Fibroblast of pulmonary artery (primary cell): ENCODE data around the gene RTP2.
A peak's percentile ranks its signal among the peaks of the same experiment; 100 is the strongest.

Experiments used
- DNase-seq: peaks from one replicate; pipeline ENCODE4 v3.0.0-alpha.2; 2010; ENCODE audit warnings: low read depth
- H3K4me3 ChIP-seq: replicated peaks from 2 replicates; pipeline ENCODE4 v1.5.1; 2011; ENCODE audit warnings: low read depth, mild to moderate bottlenecking, control low read depth, low read length, moderate library complexity
- CTCF ChIP-seq: IDR thresholded peaks from 2 replicates; pipeline ENCODE4 v1.5.1; 2011; ENCODE audit warnings: mild to moderate bottlenecking, control low read depth, low read length, inconsistent platforms; ENCODE audit errors: missing control alignments

RTP2 gene

GRCh38 chr3:187695449-187695848, 6.9 kb downstream of the RTP2 start:
- no peak for TF ChIP-seq CTCF

GRCh38 chr3:187694801-187695200, 7.6 kb downstream of the RTP2 start:
- no peak overlapping the region for H3K4me3 ChIP-seq
- peak; percentile 8 for DNase-seq
- TF ChIP-seq CTCF: no peak

More at GRCh38 chr3:187695449-187695848, 6.9 kb downstream of the RTP2 start:
- no peak overlapping the region for H3K4me3 ChIP-seq
- DNase-seq: no peak

GRCh38 chr3:187693431-187693830, 8.9 kb downstream of the RTP2 start:
- no peak for TF ChIP-seq CTCF
- DNase-seq: no peak

GRCh38 chr3:187689984-187690383, 12.4 kb downstream of the RTP2 start:
- TF ChIP-seq CTCF: no peak
- peak; percentile 33 for DNase-seq
- no peak overlapping the region for H3K4me3 ChIP-seq

More at GRCh38 chr3:187693431-187693830, 8.9 kb downstream of the RTP2 start:
- H3K4me3 ChIP-seq: no peak overlapping the region

- TF ChIP-seq CTCF: no peak
- DNase-seq: no peak
- no peak overlapping the region for H3K4me3 ChIP-seq
Measured at GRCh38 chr3:187686621-187687273, 15.6 kb downstream of the RTP2 start.

GRCh38 chr3:187685948-187686347, 16.4 kb downstream of the RTP2 start:
- no peak for DNase-seq
- no peak overlapping the region for H3K4me3 ChIP-seq
- TF ChIP-seq CTCF: no peak

GRCh38 chr3:187684880-187685279, 17.5 kb downstream of the RTP2 start:
- no peak overlapping the region for H3K4me3 ChIP-seq
- peak; percentile 20 for DNase-seq
- TF ChIP-seq CTCF: no peak
